Right forelimb (tissue), 1 donor: ENCODE results near the gene CBFB.
"Not testable (repeated sequence)": the region's sequence is repeated elsewhere in the genome, so short reads cannot be mapped to it uniquely, and the experiment has no call there.

Experiments used
- DNase-seq: peaks from one replicate; pipeline ENCODE4 v3.0.0-alpha.2; 2018

Gene CBFB

GRCh38 chr16:67028696-67029253 is at the start of gene CBFB:
Gene CBFB (plus strand): TSS chr16:67029149. CDS start chr16:67029408, 259 bp downstream.
- DNase-seq: peak; percentile 94

- DNase-seq: no peak
Observed at GRCh38 chr16:66983033-66983432, 45.9 kb upstream of the CBFB start.

DNA sequence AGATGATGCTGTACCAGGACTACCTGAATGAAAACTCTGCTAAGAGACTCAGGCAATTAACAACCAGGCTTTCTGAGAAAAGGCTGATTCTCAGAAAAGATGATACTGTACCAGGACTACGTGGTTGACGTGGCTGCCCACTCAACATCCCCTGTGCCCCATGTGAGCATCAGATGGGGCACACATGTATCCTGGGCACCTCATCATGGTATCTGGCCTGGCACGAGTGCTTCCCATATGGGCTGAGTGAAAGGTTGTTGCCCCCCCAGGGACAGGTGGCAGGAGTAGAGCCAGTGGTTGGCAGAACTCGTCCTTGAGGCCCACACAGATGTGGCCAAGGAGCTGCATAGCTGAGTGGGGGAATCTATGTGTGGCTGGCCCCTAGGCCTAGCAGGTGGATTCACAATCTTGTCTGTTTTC is 44.0 kb upstream of the CBFB start:
- DNase-seq: no peak

- no peak for DNase-seq
Observed at GRCh38 chr16:66986559-66986958, 42.4 kb upstream of the CBFB start.

- DNase-seq: no peak
Observed at GRCh38 chr16:66988197-66988788, 40.7 kb upstream of the CBFB start, which contains the start of gene CES4A. Gene CES4A (plus strand): TSS chr16:66988589. CDS start chr16:66988773, 184 bp downstream.

- DNase-seq: no peak
Observed at GRCh38 chr16:66991545-66992077, 37.3 kb upstream of the CBFB start.

DNA sequence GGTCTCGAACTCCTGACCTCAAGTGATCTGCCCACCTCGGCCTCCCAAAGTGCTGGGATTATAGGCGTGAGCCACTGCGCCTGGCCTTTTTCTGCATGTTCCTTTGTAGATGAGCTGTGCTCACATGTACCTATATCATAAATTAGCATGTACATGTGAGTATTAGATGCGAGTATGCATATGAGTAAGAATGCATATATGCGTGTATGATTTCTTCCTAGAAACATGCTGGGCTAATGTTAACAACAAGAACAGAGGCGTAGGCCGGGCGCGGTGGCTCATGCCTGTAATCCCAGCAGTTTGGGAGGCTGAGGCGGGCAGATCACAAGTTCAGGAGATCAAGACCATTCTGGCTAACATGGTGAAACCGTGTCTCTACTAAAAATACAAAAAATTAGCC is 35.4 kb upstream of the CBFB start:
- not testable (repeated sequence) for DNase-seq

DNA sequence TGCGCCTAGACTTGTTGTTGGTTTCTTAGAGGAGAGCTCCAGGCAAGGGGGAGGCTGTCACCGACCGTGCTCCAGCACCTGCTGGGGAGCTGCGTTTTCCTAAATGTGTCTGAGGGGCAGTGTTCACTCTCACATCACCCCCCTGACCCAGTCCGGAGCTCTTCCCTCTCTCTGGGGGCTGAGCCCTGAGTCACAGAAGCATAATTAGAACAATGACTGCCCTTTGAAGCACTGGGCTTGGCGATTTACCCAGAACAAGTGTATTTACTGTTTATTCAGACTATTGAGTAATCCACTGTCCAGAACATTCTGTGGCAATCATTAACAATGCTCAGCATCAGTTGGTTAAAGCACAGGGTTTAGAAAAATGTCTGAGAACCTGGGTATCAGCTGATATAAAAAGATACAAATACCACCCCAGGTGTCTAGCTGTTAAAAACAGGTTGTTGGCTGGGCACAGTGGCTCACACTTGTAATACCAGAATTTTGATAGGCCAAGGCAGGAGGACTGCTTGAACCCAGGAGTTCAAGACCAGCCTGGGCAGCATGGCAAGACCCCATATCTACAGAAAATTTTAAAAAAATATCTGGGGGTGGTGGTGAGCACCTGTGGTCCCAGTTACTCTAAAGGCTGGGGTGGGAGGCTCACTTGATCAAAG is 32.5 kb upstream of the CBFB start:
- no peak for DNase-seq

DNA sequence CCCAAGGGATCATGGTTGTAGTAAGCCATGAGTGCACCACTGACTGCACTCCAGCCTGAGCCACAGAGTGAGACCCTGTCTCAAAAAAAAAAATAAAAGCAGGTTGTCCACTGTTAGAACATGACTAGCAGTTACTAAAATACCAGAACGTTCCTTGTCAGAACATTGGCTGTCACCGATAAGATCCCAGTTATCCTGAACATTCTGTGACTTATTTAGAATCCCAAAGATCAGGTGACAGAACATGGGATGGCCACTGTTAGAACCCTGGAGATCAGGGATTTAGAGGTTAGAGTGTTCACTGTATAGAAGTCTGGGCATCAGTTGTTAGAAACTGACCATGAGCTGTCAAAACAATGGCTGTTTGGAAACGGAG is 32.0 kb upstream of the CBFB start:
- DNase-seq: no peak

DNA sequence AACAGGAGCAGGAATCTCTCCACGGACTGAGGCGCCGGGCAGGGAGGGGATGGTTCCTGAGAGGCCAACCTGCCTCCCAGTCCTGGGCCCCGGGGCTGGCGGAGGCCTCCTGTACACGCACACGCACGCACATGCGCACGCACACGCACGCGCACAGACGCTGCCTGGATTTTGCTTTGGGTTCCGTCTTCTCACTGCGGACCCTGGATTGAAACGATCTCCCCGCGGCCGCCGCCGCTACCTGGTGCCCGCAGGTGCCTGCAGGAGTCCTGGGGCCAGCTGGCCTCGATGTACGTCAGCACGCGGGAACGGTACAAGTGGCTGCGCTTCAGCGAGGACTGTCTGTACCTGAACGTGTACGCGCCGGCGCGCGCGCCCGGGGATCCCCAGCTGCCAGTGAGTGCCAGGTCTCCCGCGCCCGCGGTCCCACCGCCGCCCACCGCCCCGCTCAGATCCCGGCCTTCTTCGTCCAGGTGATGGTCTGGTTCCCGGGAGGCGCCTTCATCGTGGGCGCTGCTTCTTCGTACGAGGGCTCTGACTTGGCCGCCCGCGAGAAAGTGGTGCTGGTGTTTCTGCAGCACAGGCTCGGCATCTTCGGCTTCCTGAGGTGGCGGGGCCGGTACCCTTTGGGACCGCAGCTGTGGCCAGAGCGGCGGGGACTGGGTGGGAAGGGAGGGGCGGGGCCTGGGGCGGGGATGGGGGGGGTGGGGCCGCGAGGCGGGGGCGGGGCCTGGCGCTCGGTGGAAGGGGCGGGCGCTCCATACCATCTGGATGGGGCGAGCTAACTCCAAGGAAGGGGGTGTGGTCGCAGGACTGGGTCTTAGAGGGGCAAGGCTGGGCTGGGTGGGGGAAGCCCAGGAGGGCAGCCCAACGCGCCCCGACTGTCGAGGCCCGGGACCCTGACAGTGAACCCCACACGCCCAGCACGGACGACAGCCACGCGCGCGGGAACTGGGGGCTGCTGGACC is 28.3 kb upstream of the CBFB start:
- peak; percentile 75 for DNase-seq

- DNase-seq: no peak
Observed at GRCh38 chr16:67001726-67002125, 27.2 kb upstream of the CBFB start.

- no peak for DNase-seq
Observed at GRCh38 chr16:67006930-67007658, 21.9 kb upstream of the CBFB start.

GRCh38 chr16:67009158-67009557 is 19.8 kb upstream of the CBFB start:
- no peak for DNase-seq

DNA sequence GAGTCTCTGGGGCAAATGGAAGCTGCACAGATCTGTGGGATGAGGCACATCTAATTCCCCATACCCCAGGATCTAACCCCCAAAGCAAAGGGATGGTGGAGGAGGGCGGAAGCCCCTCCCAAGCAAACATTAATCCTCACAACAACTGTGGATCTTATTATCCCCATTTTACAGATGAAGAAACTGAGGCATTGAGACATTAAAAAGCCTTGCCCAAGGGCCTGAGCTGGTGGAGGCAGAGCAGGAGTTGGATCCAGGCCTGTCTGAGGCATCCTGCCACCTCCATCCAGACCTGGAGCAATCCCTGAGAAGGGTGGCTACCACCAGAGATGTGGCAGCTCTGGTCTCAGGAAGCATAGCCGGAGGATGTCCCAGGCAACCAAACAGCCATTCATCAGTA is 17.7 kb upstream of the CBFB start:
- DNase-seq: no peak

GRCh38 chr16:67013233-67013822 is 15.6 kb upstream of the CBFB start:
- peak; percentile 78 for DNase-seq

GRCh38 chr16:67013823-67014633 is 14.9 kb upstream of the CBFB start:
- DNase-seq: peak; percentile 93

- DNase-seq: no peak
Observed at GRCh38 chr16:67014634-67015312, 14.2 kb upstream of the CBFB start.

GRCh38 chr16:67015313-67015731 is 13.6 kb upstream of the CBFB start:
- DNase-seq: no peak

GRCh38 chr16:67016143-67016542 is 12.8 kb upstream of the CBFB start:
- no peak for DNase-seq
